ENCODE measurements around the gene MAT2B.

The MAT2B gene

DNA sequence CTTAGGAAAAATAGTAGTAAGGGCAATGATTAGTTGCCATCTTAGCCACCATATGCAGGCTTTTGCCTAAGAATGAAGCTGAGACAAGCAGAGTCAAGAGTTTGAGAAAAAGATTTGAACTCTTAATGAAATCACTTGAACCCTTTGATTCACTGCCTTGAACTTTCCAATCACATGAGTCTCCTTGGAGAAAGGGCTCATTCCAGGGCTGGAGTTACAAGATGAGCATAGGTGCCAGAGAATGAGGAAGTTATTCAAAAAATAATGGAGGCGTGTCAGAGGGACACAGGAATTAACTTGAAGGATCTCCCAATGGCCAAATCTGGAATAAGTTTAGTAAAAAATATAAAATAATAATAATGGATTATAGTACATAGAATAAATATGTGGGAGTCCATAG lies 35.3 kb downstream of the MAT2B start:
- H3K9me2 ChIP-seq (replicated peaks; ENCODE audit: insufficient read depth, low read length): no peaks in the 10 kb centered on the region
- no peaks in the 10 kb centered on the region for H4K20me1 ChIP-seq (ENCODE audit: low read depth, low read length)
- no peaks in the 10 kb centered on the region for H3K36me3 ChIP-seq (ENCODE audit: low read length)
- H3K9ac ChIP-seq (ENCODE audit: low read length): no peak overlapping the region
- H3K9me3 ChIP-seq (ENCODE audit: insufficient read depth, low read length): no peaks in the 10 kb centered on the region
- no peak overlapping the region for H2AFZ ChIP-seq (ENCODE audit: low read depth, low read length, severe bottlenecking)
- TF ChIP-seq, protein P1, sequence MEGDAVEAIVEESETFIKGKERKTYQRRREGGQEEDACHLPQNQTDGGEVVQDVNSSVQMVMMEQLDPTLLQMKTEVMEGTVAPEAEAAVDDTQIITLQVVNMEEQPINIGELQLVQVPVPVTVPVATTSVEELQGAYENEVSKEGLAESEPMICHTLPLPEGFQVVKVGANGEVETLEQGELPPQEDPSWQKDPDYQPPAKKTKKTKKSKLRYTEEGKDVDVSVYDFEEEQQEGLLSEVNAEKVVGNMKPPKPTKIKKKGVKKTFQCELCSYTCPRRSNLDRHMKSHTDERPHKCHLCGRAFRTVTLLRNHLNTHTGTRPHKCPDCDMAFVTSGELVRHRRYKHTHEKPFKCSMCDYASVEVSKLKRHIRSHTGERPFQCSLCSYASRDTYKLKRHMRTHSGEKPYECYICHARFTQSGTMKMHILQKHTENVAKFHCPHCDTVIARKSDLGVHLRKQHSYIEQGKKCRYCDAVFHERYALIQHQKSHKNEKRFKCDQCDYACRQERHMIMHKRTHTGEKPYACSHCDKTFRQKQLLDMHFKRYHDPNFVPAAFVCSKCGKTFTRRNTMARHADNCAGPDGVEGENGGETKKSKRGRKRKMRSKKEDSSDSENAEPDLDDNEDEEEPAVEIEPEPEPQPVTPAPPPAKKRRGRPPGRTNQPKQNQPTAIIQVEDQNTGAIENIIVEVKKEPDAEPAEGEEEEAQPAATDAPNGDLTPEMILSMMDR (IDR thresholded peaks at IDR 0.05; ENCODE audit: insufficient read depth, low read length, poor library complexity, severe bottlenecking): no peak
- TF ChIP-seq EZH2phosphoT487 (conservative IDR thresholded peaks at IDR 0.05; ENCODE audit: low read length): no peak
- no peaks in the 10 kb centered on the region for H3K27me3 ChIP-seq (ENCODE audit: low read length)
- H3K27ac ChIP-seq (ENCODE audit: low read depth, low read length): no peak overlapping the region
- H3K4me2 ChIP-seq (ENCODE audit: low read depth, low read length, poor library complexity, severe bottlenecking): no peak overlapping the region
- no peaks in the 10 kb centered on the region for H3F3A ChIP-seq (ENCODE audit: insufficient read depth)
- no peaks in the 10 kb centered on the region for H3K79me2 ChIP-seq (ENCODE audit: insufficient read depth, low read length)
- H3K4me3 ChIP-seq (ENCODE audit: insufficient read depth, low read length, poor library complexity, severe bottlenecking): no peak overlapping the region

GRCh38 chr5:163542771-163543170 lies 37.4 kb downstream of the MAT2B start:
- Histone ChIP-seq H3K27me3 (ENCODE audit: low read length) (no peaks in the 10 kb centered on the region), H3K9ac (ENCODE audit: low read length) (no peak overlapping the region), H3K79me2 (ENCODE audit: insufficient read depth, low read length) (no peaks in the 10 kb centered on the region), H2AFZ (ENCODE audit: low read depth, low read length, severe bottlenecking) (no peak overlapping the region), H3K4me2 (ENCODE audit: low read depth, low read length, poor library complexity, severe bottlenecking) (no peak overlapping the region), H3K36me3 (ENCODE audit: low read length) (no peaks in the 10 kb centered on the region), H3K9me2 (replicated peaks; ENCODE audit: insufficient read depth, low read length) (no peaks in the 10 kb centered on the region), H3K4me3 (ENCODE audit: insufficient read depth, low read length, poor library complexity, severe bottlenecking) (no peak overlapping the region), H3F3A (ENCODE audit: insufficient read depth) (no peaks in the 10 kb centered on the region), H3K9me3 (ENCODE audit: insufficient read depth, low read length) (no peaks in the 10 kb centered on the region), H4K20me1 (ENCODE audit: low read depth, low read length) (no peaks in the 10 kb centered on the region), H3K27ac (ENCODE audit: low read depth, low read length) (no peak overlapping the region)
- no peak for TF ChIP-seq EZH2phosphoT487 (conservative IDR thresholded peaks at IDR 0.05; ENCODE audit: low read length)
- TF ChIP-seq, protein P1 (IDR thresholded peaks at IDR 0.05; ENCODE audit: insufficient read depth, low read length, poor library complexity, severe bottlenecking): no peak

GRCh38 chr5:163544041-163544440 lies 38.6 kb downstream of the MAT2B start:
- Histone ChIP-seq H3K27ac (ENCODE audit: low read depth, low read length) (no peak overlapping the region), H2AFZ (ENCODE audit: low read depth, low read length, severe bottlenecking) (no peak overlapping the region), H3K79me2 (ENCODE audit: insufficient read depth, low read length) (no peaks in the 10 kb centered on the region), H4K20me1 (ENCODE audit: low read depth, low read length) (no peaks in the 10 kb centered on the region), H3K9me3 (ENCODE audit: insufficient read depth, low read length) (no peaks in the 10 kb centered on the region), H3K4me3 (ENCODE audit: insufficient read depth, low read length, poor library complexity, severe bottlenecking) (no peak overlapping the region), H3F3A (ENCODE audit: insufficient read depth) (no peaks in the 10 kb centered on the region), H3K4me2 (ENCODE audit: low read depth, low read length, poor library complexity, severe bottlenecking) (no peak overlapping the region), H3K9me2 (replicated peaks; ENCODE audit: insufficient read depth, low read length) (no peaks in the 10 kb centered on the region), H3K9ac (ENCODE audit: low read length) (no peak overlapping the region), H3K36me3 (ENCODE audit: low read length) (no peaks in the 10 kb centered on the region), H3K27me3 (ENCODE audit: low read length) (no peaks in the 10 kb centered on the region)
- no peak for TF ChIP-seq EZH2phosphoT487 (conservative IDR thresholded peaks at IDR 0.05; ENCODE audit: low read length)
- TF ChIP-seq, protein P1 (IDR thresholded peaks at IDR 0.05; ENCODE audit: insufficient read depth, low read length, poor library complexity, severe bottlenecking): no peak

Data from SU-DHL-6 (cell line).